Stimulated activated CD4-positive, alpha-beta T cell treated with anti-CD3 and anti-CD28 coated beads, Interleukin-1b, Interleukin-23, amount 100 ng/mL, for 4 hours (primary cell): Measurements from ENCODE around the gene APH1B.
"Not testable (repeated sequence)": the region's sequence is repeated elsewhere in the genome, so short reads cannot be mapped to it uniquely, and the experiment has no call there.

Experiments
- DNase-seq, 2 donors: peaks; one replicate each; pipeline ENCODE4 v3.0.0-alpha.2; 2020; ENCODE audit warnings: low read depth in 2 of 2

APH1B gene

DNA sequence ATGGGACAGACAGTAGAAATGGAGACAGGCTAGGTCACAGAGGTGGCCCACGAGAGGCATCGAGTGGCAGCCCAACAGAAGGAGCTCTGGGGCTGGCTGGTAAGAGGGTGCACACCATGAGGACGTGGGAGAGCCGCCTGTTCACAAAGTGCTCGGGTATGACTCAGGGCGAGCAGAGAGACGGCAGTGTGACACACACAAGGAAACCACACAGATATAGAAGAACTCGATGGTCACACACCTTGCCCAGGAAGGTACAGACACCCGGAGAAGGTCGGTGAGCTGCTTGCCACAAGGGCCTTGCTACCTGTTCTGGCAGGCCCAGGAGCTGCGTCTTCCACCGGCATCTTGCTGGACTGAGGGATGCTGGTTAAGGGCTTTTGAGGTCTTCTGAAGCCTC, 54.1 kb downstream of the APH1B start:
- no peak for DNase-seq

DNA sequence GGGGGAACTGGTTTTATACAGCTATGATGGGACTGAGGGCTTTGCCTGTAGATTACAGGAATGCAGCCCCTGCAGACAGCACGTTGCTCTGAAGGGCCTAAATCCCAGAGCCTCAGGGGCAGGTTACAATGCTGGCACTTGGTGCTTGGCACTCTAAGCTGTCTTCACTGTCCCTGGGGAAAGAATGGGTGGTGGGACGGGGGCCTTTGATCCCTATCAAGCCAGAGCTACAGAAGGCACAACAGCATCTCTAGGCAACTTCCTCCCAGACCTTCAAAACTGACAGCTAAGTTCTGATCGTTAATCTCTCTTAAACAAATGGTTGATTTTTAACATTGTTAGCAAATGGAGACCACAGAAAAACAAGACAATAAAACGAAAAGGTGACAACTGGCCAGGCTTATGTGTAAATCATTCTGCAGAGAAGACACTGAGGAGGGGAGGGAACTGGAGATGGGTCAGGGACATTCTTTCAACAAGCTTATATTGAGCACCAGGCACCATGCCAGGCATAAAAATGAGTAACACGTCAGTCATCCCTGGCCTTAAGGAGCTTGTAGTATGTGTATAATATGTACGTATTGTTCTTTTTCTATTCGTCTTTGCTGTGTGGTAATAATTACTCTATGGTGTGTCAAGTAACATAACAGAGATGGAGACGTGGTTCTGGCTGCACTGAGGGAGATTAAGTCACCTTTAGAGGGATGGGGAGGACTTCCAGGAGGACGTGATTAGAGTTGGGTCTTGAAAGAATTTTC, 55.1 kb downstream of the APH1B start:
- DNase-seq = no peak

DNA sequence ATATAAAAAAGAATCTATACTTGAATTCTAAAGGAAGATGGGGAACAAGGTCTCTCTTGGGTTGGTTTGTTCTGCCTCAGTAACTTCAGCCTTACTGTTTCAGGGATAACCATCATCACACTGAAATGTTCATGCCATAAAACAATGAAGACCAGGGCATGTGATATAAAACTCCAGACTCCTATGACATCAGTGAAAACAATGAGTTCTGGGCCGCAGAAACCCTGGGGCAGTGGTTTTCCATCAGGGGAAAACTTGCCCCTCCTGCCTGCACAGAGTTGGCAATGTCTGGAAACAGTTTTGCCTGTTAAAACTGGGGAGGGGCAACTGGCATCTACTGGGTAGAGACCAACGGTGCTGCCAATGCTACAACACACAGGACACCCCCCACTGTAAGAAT, 57.4 kb downstream of the APH1B start:
- no peak for DNase-seq

DNA sequence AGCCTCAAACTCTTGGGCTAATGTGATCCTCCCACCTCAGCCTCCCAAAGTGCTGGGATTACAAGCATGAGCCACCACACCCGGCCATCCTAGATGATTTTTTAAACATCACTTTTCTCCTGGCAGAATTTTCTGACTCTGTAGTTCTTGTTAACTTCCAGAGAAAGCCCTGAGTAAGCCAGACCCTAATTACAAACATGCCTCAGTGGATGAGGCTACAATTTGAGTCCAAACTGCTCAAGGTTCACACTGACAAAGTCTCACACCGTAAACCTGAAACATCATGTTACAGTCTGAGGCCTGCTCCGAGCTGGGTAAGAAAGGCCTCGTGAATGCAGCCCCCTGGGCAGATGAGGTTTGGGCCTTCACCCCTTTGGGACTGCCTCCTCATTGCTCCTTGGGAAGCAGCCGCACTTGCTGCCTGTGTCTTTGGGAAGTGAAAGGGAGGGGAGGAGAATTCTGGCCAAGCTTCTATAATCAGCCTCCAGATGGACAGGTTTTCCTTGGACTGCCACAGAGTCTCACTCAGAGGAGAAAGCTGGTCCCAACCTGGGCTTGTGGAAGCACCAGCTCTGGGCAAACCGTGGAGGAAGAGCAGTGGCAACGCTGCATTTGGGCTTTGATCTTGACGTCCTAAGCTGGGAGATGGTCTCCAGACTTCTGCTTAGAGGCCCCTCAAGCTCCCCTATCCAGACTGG, 58.3 kb downstream of the APH1B start:
- DNase-seq = no peak

DNA sequence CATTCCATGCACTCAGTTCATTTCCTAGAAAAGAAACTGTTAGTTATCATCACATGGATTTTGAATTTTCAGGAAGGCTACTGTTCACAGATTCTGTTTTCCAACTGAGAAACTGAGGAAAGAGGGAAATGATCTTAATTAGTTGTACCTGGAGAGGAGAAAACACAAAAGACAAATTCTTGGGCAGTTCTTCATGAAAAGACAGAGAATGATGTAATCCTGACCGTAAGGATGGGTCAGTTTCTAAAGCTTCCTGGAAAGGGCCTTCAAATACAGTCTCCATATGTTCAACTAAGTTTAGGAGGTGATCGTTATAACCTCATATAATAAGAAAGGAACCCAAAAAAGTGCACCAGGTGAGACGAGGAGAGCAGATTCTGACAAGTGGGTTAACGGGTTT, 59.6 kb downstream of the APH1B start:
- DNase-seq = no peak

DNA sequence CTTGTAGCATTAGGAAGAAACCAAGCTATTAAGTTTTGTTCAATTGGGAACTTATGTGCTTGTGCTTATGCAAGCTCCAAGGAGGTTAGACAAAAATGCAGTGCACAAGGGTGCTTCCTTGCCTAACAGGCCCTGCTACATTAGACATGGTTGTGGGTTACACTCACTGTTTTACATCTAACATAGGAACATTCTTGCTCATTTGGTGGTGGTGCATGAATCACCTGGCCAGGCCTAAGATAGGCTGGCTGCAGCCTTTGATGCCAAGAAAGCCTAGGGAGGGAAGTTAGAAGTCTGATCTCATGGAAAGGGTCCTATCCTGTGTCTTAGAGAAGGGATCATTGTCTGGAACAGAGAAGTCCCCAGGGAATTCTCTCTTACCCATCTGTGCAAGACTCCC, 60.8 kb downstream of the APH1B start:
- DNase-seq = no peak

DNA sequence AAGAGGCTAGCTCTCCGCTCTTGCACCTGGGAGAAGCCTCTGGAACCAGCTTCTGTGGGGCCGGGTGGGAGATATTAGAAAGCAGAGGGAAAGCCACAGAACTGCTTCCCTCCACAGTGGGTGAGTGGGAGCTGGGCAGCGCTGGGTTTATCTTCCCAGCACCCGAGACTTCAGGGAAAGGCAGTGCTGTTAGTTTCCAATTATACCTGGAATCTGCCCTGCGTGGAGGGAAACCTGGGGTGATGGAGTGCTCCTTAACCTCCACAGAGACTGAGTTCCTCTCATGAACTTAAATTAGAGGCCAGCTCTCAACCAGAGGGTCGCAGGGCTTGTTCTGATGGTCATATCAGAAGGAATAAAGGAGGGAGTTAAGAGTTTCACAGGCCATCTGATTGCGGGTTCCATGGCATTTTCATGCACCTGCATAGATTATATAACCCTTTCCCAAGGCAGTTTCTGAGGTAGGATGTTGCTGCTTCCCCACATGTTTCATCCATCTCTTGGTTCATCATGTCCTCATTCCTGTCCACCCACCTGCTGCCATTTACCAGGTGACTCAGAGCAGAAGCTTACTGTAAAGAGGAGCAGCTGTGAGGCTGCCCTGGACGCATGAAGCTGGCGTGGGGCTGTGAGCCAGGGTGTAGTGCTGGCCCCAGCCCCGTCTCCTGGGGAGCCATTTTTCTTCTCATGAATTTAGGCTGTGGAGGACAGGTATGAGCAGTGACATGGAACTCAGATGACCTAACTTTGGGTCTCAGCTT, 61.8 kb downstream of the APH1B start:
- DNase-seq = no peak

DNA sequence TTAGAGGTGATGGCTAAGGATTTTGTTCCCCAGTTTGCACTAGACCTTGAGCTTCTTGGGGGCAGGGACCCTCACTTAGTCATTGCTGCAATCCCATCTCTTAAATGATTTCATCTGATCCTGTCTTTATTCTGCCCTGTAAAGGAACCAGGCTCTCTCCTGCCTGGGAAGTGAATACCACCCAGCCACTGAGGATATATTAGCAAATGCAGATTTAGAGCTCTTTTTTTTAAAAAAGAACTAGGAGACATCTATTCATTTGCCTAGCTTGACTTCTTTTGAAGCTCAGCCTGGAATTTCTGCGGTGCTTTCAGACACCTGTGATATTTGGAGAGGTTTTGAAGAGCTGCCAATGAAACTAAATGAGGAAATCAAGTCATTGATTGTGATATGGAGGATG, 62.4 kb downstream of the APH1B start:
- no peak for DNase-seq

DNA sequence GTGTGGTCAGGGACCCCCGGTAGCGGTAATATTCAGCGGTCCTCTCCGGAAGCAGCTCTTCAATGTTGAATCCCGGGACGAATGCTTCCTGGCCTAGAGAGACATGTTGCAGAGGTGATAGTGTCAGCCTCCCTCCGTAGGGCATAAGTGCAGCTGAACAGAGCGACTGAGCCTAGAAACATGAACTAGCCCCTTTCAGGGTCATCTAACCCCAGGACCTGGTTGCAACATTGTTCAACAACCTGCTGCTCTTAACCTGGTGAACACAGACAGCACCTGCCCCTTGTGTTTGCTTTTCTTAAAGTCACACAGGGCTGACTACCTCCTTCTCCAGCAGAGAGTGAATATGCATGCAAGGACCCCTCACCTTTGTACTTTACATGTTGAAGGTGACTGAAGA, 62.9 kb downstream of the APH1B start:
- DNase-seq = no peak

DNA sequence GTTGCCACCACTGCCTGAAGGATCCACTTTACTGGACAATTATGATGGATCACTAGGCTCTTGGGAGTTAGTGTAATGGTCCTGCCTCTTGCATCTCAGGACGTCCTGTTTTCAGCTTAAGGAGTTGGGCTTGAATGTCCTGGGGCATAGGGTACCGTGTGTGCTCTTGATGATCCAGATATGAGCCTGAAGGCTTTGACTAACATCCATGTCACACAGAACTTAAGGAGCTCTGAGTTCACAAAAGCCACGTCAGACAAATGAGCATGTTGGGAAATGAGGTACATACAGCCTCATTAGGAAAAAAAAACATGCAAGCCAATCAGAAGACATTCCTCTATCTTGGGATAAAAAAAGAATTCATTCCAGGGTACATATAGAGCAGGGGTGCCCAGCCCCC, 63.5 kb downstream of the APH1B start:
- no peak for DNase-seq

DNA sequence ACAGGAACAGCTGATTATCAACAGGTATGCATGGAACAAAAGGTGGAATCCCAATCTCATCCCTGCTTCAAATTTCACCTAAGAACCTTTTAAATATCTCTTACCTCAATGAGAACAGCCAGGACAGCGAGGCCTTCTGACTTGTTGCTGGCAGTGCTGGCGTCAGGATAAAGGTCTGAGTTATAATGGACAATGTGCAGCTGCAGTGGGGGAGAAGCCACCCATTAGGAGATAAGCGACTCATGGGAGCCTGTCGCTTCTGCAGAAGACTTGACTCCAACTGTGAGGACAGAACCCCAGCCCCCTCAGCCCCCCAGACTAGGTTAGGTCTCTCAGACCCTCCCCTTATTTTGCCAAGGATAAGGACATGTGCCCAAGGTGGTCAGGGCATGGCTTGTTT, 64.5 kb downstream of the APH1B start:
- DNase-seq = no peak

DNA sequence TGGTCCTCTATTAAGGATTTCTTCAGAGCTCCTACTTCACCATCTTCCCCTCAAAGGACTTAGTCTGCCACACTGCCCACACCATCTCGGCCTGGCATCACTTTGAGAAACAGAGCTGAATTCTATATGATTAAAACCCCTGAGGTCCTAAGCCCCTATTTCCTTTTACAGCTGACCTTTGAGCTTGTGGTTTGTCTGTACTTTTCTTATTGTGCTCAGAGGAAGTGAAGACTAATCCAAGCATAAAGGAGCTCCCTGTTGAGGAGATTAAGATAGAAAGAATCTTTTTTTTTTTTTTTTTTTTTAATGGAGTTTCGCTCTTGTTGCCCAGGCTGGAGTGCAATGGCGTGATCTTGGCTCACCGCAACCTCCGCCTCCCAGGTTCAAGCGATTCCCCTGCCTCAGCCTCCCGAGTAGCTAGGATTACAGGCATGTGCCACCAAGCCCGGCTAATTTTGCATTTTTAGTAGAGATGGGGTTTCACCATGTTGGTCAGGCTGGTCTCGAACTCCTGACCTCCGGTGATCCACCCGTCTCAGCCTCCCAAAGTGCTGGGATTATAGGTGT, 65.7 kb downstream of the APH1B start:
- DNase-seq = not testable (repeated sequence)

DNA sequence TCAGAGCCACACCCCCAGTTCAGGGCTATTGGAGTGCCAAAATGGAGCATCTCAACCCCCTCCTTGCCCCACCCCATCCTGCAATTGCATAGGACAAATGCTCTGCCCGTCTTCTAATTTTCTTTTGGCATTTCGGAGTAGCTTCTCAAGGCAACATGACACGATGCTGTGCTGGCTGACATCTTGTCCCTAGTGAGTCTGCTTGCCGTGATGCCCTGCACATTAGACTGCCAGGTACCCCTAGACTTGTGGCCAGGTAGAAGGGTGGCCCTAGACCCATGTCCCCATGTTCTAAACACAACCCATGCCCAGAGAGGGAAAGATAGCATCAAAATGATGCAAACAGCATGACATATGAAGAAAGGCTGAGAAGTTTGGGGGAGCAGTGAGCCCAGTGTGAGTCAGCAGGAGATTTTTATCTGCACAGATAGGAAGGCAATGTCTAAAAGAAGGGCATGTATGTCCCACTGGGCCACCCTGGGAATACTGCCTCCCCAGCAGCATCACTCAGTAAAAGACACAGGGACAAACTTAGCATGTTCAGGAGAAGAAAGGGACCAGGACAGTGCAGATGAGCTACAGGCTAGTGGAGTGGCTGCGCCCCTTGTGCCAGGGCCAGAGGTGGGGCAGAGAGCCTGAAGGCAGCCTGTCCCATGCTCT, 67.5 kb downstream of the APH1B start:
- no peak for DNase-seq

DNA sequence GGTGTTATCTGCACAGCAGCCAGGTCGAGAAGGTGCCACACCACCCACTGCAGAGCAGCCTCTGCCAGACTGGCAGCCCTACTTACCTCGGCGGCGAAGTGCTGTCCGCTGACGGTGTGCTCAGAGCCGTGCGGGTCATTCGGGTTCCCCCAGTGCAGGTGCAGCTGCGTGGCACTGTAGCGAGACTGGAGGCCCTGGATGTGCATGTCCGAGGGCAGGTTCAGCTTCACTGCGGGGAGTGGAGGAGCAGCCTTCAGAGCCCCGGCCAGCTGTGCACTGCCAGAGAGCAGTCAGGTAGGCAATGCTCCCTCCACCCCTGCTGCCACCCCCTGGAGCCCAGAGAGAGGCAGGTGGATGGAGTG, 68.0 kb downstream of the APH1B start:
- DNase-seq = no peak

DNA sequence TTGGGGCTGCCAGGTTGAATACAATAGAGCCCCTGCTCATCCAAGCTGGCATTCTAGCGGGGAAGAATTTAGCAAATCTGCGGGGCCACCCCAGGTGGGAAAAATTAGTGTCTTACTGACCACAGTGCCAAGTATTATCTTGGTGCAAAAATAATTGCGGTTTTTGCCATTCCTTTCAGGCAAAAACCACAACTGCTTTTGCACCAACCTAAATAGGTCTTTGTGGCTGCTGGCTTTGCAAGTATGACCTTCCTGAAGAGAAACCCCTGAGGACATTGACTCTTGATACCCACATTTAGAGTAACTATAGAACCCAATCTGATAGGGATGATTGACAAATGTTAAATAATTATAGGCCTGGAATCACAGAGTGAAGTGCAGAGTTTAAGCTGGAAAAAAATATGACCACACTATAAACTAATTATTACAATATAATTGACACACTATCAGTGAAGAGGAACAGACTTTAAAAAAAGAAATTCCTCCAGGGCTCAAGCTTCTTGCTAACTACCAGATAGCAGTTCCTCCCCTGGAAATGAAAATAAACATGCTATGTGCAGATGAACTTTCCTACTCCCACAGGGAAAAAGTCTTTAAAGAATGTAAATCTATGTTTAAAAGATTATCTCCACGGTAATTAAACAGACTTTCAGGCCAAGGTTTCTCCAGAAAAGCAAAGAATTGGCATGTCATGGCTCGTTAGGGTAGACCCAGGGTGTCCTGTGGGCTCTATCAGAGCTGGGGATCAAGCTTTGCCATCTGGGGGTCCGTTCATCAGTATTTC, 69.9 kb downstream of the APH1B start:
- DNase-seq = no peak

DNA sequence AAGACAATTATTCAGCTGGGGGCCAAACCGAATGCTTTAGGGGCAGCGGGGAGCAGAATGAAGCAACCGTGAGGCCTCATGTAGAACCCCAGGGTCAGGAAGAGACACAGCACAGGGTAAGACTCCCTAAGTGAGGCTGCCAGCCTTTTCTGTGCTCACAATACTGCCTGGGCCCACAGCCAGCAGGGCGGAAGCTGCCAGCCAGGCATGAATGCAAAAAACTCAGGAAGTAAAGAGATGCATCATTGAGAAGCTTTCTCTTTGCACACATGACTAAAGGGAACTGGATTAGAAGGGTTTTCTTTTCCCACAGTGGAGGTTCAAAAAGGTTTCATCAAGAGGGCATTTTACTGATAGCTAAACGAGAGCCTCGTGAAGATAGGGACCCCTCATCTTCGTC, 71.0 kb downstream of the APH1B start:
- DNase-seq = no peak

DNA sequence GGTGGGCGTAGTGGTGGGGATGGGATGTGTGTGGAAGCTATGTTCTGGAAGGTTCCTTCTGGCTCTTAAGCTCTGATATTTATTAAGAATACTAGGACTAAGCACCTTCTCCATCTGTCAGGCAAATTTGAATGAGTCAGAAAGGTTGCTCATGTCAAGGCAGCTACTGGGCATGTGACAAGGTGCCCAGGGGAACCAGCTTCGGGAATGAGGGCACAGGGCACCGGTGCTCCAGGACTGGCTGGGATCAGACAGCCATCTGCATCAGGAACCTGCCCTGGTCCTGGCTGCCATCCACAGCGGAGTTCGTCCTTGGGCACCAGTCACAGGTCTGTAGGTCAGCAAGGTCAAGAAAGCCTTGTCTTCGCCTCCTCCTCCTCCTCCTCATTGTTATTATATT, 71.8 kb downstream of the APH1B start:
- DNase-seq = no peak

DNA sequence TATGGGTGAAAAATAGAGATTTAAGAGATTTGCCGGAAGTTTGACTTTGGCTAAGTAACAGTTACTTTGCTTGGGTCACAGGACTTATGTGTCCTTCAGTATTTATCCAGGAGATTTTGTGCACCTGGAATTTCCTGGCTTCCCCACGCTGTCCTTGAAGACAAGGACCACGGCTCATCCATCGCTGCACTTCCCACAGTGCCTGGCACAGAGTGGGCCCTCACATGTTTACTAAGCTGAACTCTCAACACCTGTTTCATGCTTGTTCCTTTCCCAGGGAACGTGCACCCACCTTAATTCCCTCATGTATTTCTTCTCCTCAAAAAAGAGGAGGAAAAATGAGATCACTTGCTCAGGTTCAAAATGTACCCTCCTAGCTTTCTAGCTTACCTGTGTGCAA, 72.2 kb downstream of the APH1B start:
- no peak for DNase-seq

DNA sequence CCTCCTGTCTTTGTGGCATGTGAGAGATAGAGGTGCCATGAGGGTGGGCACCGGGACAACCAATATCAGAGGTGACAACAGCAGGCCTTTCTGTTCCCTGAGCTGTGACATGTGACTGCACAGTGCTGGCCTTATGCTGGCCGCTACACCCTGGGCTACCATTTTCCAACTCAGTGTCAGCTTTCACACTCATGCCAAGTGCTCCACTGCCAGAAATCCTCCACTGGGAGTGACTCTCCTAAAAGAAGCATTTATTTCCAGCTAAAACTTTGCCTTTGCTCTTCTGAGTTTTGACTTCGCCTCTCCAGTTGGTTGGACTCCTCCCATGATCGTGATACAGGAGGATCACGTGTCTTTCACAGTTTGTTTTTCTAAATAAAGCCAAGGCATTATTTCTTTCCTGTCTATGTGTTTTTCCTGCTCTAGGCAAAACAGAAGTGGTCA, 72.8 kb downstream of the APH1B start:
- no peak for DNase-seq

DNA sequence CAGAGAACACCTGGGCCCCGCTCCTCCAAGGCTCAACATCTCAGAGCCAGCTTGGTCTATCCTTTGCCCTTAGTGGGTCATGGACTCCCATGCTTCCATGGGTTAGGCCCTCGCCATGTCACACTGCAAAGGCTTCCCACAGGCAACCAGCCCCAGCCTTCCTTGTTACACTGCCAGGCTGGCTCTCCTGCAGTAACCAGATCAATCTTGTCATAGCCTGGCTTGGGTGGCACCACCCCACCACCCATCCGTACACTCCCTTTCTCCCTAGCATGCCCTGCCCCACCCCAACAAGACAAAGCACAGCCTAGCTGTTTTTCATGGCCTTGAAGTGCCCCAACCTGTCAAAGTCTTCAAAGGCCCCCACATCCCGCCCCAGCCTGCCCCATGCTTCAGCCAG, 73.8 kb downstream of the APH1B start:
- DNase-seq = no peak

DNA sequence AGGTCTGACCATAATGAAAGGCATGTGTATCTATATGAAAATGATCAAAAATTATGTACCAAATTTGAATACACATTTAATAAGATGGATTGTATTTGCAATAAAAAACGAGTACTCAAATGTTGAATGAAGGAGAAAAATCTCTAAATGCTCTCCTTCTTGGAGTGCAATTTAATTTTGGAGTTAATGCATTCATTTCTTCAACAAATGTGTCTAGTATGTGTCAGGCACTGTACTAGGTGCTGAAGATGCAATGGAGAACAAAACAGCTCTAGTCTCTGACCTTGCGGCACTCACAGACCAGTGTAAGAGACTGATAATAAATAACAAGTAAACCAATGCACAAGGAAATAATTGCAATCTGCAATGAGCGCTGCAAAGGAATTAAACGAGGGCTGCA, 75.4 kb downstream of the APH1B start:
- DNase-seq = no peak
